OCI-LY1 (cell line): ENCODE measurements around the gene GAL3ST2.

Source experiments
- H2AFZ ChIP-seq: fragments of 200-600 bp; sonication (generic), shearing (Covaris generic); 2 replicates; pipeline ENCODE4 v1.6.0; 2014; ENCODE audit warnings: antibody characterized with exemption, mild to moderate bottlenecking, low read length
- H3F3A ChIP-seq: fragments of 200-600 bp; sonication (generic), shearing (Covaris generic); 2 replicates; pipeline ENCODE4 v1.6.0; 2014; ENCODE audit warnings: mild to moderate bottlenecking, antibody characterized with exemption, low read length, moderate library complexity; ENCODE audit not compliant: insufficient read depth
- H3K27ac ChIP-seq: fragments of 200-600 bp; sonication (generic); 2 replicates; pipeline ENCODE4 v1.5.1; 2014; ENCODE audit warnings: low read length, mixed run types, mild to moderate bottlenecking, low read depth; ENCODE audit not compliant: poor library complexity, severe bottlenecking
- H3K27me3 ChIP-seq: fragments of 200-600 bp; sonication (generic); 2 replicates; pipeline ENCODE4 v1.6.0; 2014; ENCODE audit warnings: antibody characterized with exemption, mild to moderate bottlenecking, low read length, moderate library complexity; ENCODE audit not compliant: insufficient read depth
- H3K36me3 ChIP-seq: fragments of 200-600 bp; sonication (generic); 2 replicates; pipeline ENCODE4 v1.6.1; 2014; ENCODE audit warnings: mild to moderate bottlenecking, antibody characterized with exemption, low read length, moderate library complexity, mixed read lengths; ENCODE audit not compliant: insufficient read depth
- H3K4me1 ChIP-seq: fragments of 200-600 bp; sonication (generic); 2 replicates; pipeline ENCODE4 v1.5.1; 2014; ENCODE audit warnings: mild to moderate bottlenecking, low read length, moderate library complexity; ENCODE audit not compliant: insufficient read depth, severe bottlenecking
- H3K4me2 ChIP-seq: fragments of 200-600 bp; sonication (generic), shearing (Covaris generic); 2 replicates; pipeline ENCODE4 v1.6.1; 2014; ENCODE audit warnings: low read length
- H3K4me3 ChIP-seq: fragments of 200-600 bp; sonication (generic); 2 replicates; pipeline ENCODE4 v1.5.1; 2014; ENCODE audit warnings: low read length, low read depth, mild to moderate bottlenecking, mixed read lengths; ENCODE audit not compliant: poor library complexity, severe bottlenecking
- H3K79me2 ChIP-seq: fragments of 200-600 bp; shearing (Covaris generic); 2 replicates; pipeline ENCODE4 v1.6.1; 2016; ENCODE audit warnings: mixed run types, low read length, mixed read lengths; ENCODE audit not compliant: insufficient read depth
- H3K9ac ChIP-seq: fragments of 200-600 bp; sonication (generic), shearing (Covaris generic); 2 replicates; pipeline ENCODE4 v1.6.1; 2014; ENCODE audit warnings: mild to moderate bottlenecking, low read length, mixed read lengths
- H3K9me2 ChIP-seq: fragments of 200-600 bp; sonication (generic), shearing (Covaris generic); 2 replicates; pipeline ENCODE4 v1.6.1; 2014; ENCODE audit warnings: low read depth, mild to moderate bottlenecking, low read length, mixed read lengths
- H3K9me3 ChIP-seq: fragments of 200-600 bp; shearing (Covaris generic); 2 replicates; pipeline ENCODE4 v1.6.1; 2014; ENCODE audit warnings: low read length, mixed read lengths
- H4K20me1 ChIP-seq: fragments of 200-600 bp; sonication (generic), shearing (Covaris generic); 2 replicates; pipeline ENCODE4 v1.6.0; 2016; ENCODE audit warnings: mild to moderate bottlenecking, low read length; ENCODE audit not compliant: insufficient read depth
- CTCF ChIP-seq: fragments of 200-600 bp; sonication (generic), shearing (Covaris generic); IDR thresholded peaks from 2 replicates; pipeline ENCODE4 v1.5.1; 2017; ENCODE audit warnings: mild to moderate bottlenecking, antibody characterized with exemption, low read length, moderate library complexity, mixed read lengths
- EZH2 ChIP-seq: fragments of 200-600 bp; sonication (generic), shearing (Covaris generic); IDR thresholded peaks from 2 replicates; pipeline ENCODE4 v1.8.0; 2017; ENCODE audit warnings: borderline replicate concordance, mixed run types, mild to moderate bottlenecking, antibody characterized with exemption, low read length, moderate library complexity, mixed read lengths

Gene GAL3ST2

GRCh38 chr2:241753493-241753892, 23.1 kb upstream of the GAL3ST2 start:
- no peak overlapping the region for H2AFZ ChIP-seq
- no peaks in the 10 kb centered on the region for H3K9me2 ChIP-seq
- no peak overlapping the region for H3K4me3 ChIP-seq
- H3K36me3 ChIP-seq: peaks cover 54% of the 10 kb centered on the region
- H3K27me3 ChIP-seq: no peaks in the 10 kb centered on the region
- no peaks in the 10 kb centered on the region for H3K79me2 ChIP-seq
- H3K27ac ChIP-seq: no peak overlapping the region
- no peak overlapping the region for H3K4me2 ChIP-seq
- H3K4me1 ChIP-seq: no peaks in the 10 kb centered on the region
- H3K9me3 ChIP-seq: no peaks in the 10 kb centered on the region
- H3K9ac ChIP-seq: no peak overlapping the region
- H4K20me1 ChIP-seq: no peaks in the 10 kb centered on the region
- TF ChIP-seq CTCF (no peak), EZH2 (no peak)
- H3F3A ChIP-seq: no peaks in the 10 kb centered on the region

- H3F3A ChIP-seq: no peaks in the 10 kb centered on the region
- no peak overlapping the region for H2AFZ ChIP-seq
- no peaks in the 10 kb centered on the region for H3K4me1 ChIP-seq
- H3K9ac ChIP-seq: no peak overlapping the region
- no peak overlapping the region for H3K27ac ChIP-seq
- no peaks in the 10 kb centered on the region for H3K27me3 ChIP-seq
- no peaks in the 10 kb centered on the region for H3K9me2 ChIP-seq
- no peak overlapping the region for H3K4me3 ChIP-seq
- no peaks in the 10 kb centered on the region for H4K20me1 ChIP-seq
- no peaks in the 10 kb centered on the region for H3K79me2 ChIP-seq
- TF ChIP-seq EZH2 (no peak), CTCF (no peak)
- no peak overlapping the region for H3K4me2 ChIP-seq
- H3K9me3 ChIP-seq: no peaks in the 10 kb centered on the region
- peaks cover 53% of the 10 kb centered on the region for H3K36me3 ChIP-seq
Measured at GRCh38 chr2:241754042-241754441, 22.6 kb upstream of the GAL3ST2 start.

- Histone ChIP-seq H2AFZ (no peak overlapping the region), H3K27me3 (no peaks in the 10 kb centered on the region), H4K20me1 (no peaks in the 10 kb centered on the region), H3K36me3 (peaks cover 53% of the 10 kb centered on the region), H3K27ac (no peak overlapping the region), H3K9ac (no peak overlapping the region), H3K9me2 (no peaks in the 10 kb centered on the region), H3K4me2 (no peak overlapping the region), H3K4me3 (no peak overlapping the region), H3K79me2 (no peaks in the 10 kb centered on the region), H3K9me3 (no peaks in the 10 kb centered on the region), H3K4me1 (no peaks in the 10 kb centered on the region), H3F3A (no peaks in the 10 kb centered on the region)
- TF ChIP-seq EZH2 (no peak), CTCF (no peak)
Measured at GRCh38 chr2:241755166-241755565, 21.5 kb upstream of the GAL3ST2 start.
